Activated T-cell treated with anti-CD3 and anti-CD28 coated beads, Interleukin-2, amount 50 U/mL, for 24 hours (primary cell): ENCODE measurements around the gene SAMD1.

Experiments
- DNase-seq: peaks from one replicate; pipeline ENCODE4 v3.0.0-alpha.2; 2020
- H3K27ac Mint-ChIP-seq: 2 replicates; pipeline ENCODE4 v1.8.0; 2020; ENCODE audit warnings: mild to moderate bottlenecking, mixed read lengths
- H3K27me3 Mint-ChIP-seq: 2 replicates; pipeline ENCODE4 v1.8.0; 2020; ENCODE audit warnings: mixed read lengths
- H3K36me3 Mint-ChIP-seq: 2 replicates; pipeline ENCODE4 v1.8.0; 2020; ENCODE audit warnings: low read depth, mixed read lengths
- H3K4me1 Mint-ChIP-seq: 2 replicates; pipeline ENCODE4 v1.8.0; 2020; ENCODE audit warnings: low read depth, mixed read lengths
- H3K4me3 Mint-ChIP-seq: 2 replicates; pipeline ENCODE4 v1.8.0; 2020; ENCODE audit warnings: mild to moderate bottlenecking, moderate library complexity, mixed read lengths
- H3K9me3 Mint-ChIP-seq: 2 replicates; pipeline ENCODE4 v1.8.0; 2020; ENCODE audit warnings: mixed read lengths

The SAMD1 gene

DNA sequence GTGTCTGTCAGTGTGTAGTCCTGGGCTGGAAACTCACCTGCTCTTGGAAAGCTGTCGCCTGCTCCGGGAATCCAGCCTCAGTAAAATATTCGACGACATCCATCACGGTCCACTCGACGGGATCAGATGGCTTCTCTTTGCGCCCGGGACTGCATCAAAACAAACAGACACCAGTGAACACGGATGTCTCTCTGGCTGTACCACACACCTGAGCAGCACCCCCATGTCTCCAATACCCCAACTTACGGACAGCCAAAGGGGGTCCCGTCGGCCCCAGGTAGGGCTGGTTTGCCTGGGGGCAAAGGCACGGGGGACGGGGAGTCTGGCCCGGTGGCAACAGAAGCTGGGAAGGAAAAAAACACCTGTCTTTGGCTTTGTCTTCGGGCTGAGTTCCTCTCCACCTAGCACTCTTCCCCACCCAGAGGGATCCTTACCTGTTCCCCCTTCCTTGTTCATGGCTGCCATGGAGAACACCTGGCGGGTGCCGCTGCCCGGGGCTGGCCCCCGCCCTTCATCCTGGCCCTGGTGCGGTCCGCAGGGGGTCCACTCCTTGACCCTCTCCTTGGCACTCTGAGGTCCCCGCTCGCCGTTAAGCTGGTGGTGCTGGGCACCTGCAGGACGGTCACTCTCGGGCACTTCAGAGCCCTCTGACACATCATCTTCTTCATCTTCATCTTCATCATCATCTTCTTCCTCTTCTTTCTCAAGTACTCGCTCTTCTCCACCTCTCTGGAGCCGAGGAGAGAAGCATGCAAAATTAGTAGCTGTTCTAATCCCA is 1.7 kb downstream of the SAMD1 start:
- peak overlapping the region; percentile 76 for H3K27ac Mint-ChIP-seq
- H3K36me3 Mint-ChIP-seq = peaks cover 48% of the 10 kb centered on the region
- H3K27me3 Mint-ChIP-seq = no peaks in the 10 kb centered on the region
- H3K4me3 Mint-ChIP-seq = peak overlapping the region; percentile 77
- H3K9me3 Mint-ChIP-seq = peaks cover 9% of the 10 kb centered on the region
- no peak for DNase-seq
- H3K4me1 Mint-ChIP-seq = peaks cover 26% of the 10 kb centered on the region

DNA sequence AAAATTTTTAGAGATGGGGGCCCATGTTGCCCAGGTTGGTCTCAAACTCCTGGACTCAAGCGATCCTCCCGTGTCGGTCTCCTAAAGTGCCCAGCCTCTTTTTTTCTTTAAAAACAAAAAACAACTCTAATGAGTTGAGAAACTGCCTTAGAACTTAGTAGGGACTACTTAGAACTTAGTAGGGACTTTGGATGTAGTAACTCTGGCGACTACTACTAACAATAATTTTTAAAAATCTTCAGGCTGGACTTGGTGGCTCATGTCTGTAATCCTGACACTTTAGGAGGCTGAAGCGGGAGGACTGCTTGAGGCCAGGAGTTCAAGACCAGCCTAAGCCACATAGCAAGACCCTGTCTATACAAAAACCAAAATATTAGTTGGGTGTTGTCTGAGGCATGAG is 4.5 kb downstream of the SAMD1 start:
- Mint-ChIP-seq H3K27ac (peak overlapping the region; percentile 14), H3K4me3 (no peak overlapping the region), H3K4me1 (peaks cover 25% of the 10 kb centered on the region), H3K27me3 (no peaks in the 10 kb centered on the region), H3K9me3 (no peaks in the 10 kb centered on the region), H3K36me3 (peaks cover 36% of the 10 kb centered on the region)
- no peak for DNase-seq

DNA sequence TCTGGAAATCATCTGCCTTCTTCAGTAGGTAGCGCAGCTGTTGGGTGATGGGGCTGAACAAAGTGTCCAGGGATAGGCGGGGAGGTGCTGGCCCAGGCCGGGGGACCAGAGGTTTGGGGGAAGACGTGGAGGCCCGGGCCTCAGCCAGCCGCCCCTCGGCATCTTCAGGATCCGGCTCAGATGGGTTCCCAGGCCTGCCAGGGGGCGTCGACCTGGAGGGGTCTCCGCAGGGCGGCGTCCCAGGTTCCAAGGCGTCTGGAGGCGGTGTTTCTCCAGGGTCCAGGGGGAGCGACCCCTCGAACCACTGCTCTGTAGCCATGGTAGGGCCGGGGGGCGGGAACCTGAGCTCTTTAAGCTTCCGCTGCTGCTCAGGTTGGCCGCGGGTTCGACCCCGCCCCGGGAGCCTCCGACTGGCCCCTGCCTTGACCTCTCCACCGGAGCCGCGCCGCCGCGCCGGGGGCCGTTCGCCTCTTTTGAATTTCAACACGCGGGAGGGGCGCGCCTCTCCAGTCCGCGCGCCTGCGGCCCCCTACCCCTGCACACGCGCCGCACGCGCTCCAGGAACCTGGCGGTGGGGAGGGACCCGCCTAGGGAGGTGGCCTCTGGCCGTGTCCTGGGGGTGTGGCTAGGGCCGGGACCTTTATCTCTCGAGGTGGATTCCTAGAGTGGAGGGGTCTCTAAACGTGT is 5.1 kb downstream of the SAMD1 start, which contains the start of gene C19orf67:
TSS of gene C19orf67 (minus strand) at position 475 of the 687 bp plus-strand sequence. CDS start at position 319, 156 bp downstream.
- Mint-ChIP-seq H3K4me3 (no peak within 1 kb of the TSS), H3K9me3 (no peaks in the 10 kb centered on the region), H3K4me1 (peaks cover 28% of the 10 kb centered on the region), H3K27ac (peak within 1 kb of the TSS; percentile 17), H3K36me3 (peaks cover 38% of the 10 kb centered on the region), H3K27me3 (no peaks in the 10 kb centered on the region)
- DNase-seq = no peak

DNA sequence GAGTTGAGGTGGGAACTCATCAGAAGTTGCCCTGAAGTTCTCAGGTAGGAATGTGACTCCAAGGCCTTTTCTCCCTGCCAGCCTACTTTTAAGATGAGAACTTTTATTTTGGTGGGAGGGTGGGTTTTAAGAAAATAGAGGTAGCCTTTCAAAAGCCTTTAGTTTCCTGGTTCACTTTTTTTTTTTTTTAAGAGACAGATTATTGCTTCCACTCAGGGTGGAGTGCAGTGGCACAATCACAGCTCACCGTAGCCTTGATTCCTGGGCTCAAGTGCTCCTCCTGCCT is 7.9 kb downstream of the SAMD1 start:
- Mint-ChIP-seq H3K4me3 (peak overlapping the region; percentile 5), H3K27me3 (no peaks in the 10 kb centered on the region), H3K27ac (no peak overlapping the region), H3K36me3 (peaks cover 19% of the 10 kb centered on the region), H3K4me1 (peaks cover 19% of the 10 kb centered on the region), H3K9me3 (no peaks in the 10 kb centered on the region)
- no peak for DNase-seq

DNA sequence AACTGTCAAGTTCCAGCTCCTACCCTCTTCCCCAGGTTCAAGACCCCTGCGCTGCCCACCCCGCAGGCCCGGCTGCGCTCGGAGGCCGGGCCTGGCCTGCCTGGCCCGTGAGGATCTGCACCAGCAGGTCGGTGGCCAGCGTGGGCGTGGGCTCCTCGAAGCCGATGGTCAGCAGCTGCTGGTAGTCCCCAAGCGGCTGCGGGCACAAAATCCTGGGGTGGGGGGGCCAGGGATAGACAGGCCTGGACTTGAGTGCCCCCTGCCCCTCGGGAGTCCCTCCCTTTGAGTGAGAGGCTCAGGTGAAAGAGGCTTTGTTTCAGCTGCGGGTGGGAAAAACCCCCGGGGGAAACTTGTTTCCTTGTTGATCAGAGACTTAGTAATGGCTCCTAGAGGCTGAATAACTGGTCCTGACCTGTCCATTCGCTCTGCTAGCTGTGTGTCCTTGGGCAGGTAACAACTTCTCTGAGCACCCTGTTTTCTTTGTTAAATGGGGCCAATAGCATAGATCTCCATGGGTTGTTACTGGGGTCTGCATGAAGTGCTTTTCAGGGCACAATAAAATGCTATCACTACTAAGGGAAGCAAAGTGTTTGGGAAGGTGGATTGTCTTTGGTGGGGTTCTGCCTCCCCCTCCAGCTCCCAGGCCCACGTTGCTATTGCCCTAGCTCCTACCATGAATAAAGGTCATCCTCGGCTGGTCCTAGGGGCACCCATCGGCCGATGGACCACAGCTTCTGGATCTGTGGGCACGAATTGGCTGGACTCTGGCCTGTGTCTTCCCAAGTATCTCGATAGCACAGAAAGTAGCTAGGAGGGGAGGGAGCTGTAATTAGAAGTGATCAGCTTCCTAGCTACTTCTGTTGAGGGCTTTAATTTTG is 8.5 kb downstream of the SAMD1 start:
- H3K27me3 Mint-ChIP-seq = no peaks in the 10 kb centered on the region
- H3K9me3 Mint-ChIP-seq = no peaks in the 10 kb centered on the region
- H3K4me1 Mint-ChIP-seq = peaks cover 19% of the 10 kb centered on the region
- peak overlapping the region; percentile 89 for H3K4me3 Mint-ChIP-seq
- peak overlapping the region; percentile 94 for H3K27ac Mint-ChIP-seq
- DNase-seq = no peak
- H3K36me3 Mint-ChIP-seq = peaks cover 15% of the 10 kb centered on the region

DNA sequence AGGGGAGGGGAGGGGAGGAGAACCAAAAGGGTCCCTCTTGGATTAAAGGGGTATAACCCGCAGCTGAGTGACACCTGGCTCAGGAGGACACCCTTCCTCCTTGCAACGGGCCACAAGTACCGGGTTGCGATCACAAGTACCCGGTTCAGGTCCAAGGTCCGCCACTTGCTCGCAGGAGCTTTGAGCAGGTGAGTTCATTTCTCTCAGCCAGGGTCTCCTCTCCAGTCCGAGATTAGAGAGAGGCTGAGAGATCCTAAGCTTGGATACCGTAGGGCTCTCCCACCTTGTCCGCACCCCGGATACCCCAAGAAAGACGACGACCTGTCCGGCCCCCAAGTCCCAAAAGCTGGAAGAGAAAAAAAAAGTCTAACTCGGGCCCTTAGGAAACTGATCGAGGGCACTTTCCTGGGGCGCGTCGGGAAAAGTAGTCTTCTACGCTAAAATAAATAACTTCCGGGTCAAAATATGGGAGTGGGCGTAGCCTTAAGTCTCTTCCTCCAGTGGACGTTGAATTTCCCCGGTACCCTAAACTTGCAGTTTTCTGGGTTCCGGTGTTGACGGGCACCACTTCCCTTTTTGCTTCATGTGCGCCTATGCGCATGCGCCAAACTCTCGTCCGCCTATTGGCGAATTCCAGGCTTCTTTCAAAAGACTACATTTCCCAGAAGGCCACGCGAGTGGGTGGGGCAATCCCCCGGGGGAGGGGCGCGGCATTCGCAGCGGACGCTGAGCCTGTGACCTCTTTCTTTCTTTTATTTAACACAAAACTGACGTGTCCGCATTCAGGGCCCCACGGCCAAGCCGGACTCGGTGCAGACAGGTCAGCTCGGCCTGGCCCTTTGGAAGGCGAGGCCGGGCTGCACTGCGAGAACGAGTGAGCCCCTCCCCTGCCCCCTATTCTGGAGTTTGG is 9.4 kb downstream of the SAMD1 start:
- H3K36me3 Mint-ChIP-seq = peaks cover 6% of the 10 kb centered on the region
- H3K27ac Mint-ChIP-seq = peak overlapping the region; percentile 94
- peak; percentile 99 for DNase-seq
- no peaks in the 10 kb centered on the region for H3K27me3 Mint-ChIP-seq
- no peaks in the 10 kb centered on the region for H3K9me3 Mint-ChIP-seq
- H3K4me3 Mint-ChIP-seq = peak overlapping the region; percentile 89
- peaks cover 19% of the 10 kb centered on the region for H3K4me1 Mint-ChIP-seq

DNA sequence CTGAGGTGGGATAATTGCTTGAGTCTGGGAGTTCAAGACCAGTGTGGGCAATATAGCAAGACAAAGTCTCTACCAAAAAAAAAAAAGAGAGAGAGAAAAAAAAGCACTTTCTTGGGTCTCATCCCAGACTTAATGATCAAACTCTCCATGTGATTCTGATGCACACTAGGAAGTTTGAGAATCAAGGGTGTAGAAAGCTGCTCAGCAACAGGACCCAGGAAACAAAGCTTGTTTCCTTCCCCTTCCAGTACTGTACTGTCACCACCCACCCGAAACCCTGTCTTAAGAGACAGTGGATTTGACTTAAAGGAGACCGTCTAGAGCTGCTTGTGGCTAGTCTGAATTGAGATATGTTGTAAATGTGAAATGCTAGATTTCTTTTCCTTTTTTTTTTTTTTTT is 12.1 kb downstream of the SAMD1 start:
- Mint-ChIP-seq H3K27ac (no peak overlapping the region), H3K27me3 (no peaks in the 10 kb centered on the region), H3K36me3 (peaks cover 7% of the 10 kb centered on the region), H3K4me3 (no peak overlapping the region), H3K9me3 (no peaks in the 10 kb centered on the region), H3K4me1 (peaks cover 34% of the 10 kb centered on the region)
- DNase-seq = no peak

DNA sequence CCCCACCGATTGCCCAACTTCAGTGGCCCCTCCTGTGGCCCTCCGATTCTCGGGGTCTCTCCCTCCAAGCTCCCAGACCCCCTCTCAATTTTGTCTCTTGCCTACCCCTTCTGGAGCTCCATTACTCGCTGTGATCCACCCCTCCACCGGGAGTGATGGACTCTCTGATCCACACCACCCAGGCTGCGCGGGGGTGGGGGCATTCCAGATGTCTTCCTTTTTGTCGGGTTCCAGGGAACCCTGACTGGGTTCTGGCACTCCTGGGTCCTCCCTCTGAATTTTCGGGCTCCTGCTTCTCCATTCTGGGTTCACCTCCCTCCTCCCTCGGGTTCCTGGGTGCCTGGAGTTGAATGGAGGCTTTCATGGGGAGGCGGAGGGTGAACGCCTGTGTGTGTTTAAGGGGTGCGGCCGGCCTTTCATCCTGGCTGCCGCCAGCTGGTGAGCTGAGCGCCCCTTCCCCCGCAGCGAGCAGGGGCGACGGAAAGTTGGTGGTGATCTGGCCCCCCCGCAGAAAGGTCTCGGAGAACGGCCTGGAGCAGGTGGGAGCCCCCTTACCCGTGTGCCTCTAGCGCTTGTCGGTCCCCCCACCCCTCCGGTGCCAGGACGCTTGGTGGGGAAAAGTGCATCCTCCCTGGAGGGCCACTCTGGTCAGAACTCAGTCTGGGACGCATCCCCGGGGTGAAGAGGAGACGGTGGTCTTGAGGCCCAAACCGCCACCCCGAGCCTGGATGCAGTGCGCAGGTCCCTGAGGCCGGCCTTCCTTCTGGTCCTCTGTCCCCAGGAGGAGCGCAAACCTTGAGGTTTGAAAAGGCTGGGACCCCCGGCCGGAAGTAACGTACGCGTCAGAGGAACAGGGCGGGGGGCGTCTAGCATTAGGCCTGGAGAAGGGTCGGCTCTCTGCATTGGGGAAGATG is 16.4 kb downstream of the SAMD1 start:
- DNase-seq = peak; percentile 46

DNA sequence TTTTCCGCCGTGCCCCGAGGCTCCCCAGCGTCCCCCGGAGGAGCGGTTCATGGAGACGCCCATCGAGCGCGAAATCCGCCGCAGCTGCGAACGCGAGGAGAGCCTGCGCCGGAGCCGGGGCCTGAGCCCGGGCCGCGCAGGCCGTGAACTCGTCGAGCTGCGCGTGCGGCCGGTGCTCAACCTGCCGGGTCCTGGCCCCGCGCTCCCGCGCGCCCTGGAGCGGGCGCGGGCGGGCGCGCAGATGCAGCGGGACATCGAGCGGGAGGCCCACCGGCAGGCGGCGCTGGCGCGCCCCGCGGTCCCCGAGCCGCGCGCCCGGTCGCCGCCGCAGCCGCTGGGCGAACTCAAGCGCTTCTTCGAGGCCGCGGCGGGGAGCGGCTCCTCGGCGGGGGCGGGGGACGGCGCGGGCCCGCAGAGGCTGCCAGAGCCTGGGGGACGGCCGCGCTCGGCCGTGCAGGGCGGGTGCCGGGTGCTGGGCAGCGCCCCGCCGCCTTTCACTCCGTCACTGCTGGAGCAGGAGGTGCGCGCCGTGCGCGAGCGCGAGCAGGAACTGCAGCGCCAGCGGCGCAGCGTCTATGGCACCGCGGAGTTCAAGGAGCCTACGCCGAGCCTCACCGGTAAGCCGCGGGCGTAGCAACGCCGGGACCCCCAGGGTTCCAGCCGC is 17.2 kb downstream of the SAMD1 start:
- H3K4me3 Mint-ChIP-seq = peak overlapping the region; percentile 84
- H3K27me3 Mint-ChIP-seq = peaks cover 3% of the 10 kb centered on the region

More for the DNA sequence above, 16.4 kb downstream of the SAMD1 start:
- no peaks in the 10 kb centered on the region for H3K9me3 Mint-ChIP-seq
- peak overlapping the region; percentile 84 for H3K4me3 Mint-ChIP-seq
- H3K36me3 Mint-ChIP-seq = peaks cover 4% of the 10 kb centered on the region
- H3K27me3 Mint-ChIP-seq = peaks cover 3% of the 10 kb centered on the region
- peak overlapping the region; percentile 47 for H3K27ac Mint-ChIP-seq
- H3K4me1 Mint-ChIP-seq = peaks cover 26% of the 10 kb centered on the region

DNA sequence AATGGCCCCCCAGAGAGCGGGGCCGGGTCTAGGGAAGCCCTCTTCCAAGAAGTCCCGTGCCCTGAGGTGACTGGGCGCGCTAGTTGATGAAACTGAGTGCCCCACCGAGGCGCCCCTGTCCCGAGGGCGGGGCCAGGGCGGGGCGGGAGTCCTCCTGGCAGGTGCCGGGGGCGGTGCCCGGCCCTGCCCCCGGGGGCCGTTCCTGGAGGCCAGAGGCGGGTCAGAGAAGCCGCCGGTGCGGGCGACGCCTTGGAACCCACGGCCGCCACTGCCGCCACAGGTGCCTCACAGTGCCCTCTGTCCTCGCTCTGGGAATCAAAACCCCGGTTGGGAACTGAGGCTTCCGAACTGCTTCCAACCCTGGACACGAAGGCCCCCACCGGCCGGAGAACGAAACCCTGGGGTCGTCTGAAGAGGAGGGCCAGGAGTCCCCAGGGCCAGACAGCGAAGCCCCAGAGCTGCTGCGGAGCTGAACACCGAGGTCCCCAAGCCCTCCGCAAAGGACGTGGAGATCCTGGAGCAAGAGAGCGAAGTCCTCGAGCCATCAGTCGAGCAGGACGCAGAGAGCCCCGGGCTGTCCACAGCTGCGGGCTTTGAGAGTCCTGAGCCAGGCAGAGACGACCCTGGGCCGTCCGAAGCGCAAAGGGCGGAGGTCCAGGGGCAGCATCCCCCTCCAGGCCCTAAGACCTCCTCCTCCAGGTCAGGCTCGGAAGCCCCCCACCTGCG is 17.9 kb downstream of the SAMD1 start, which contains the start of gene MISP3:
TSS of gene MISP3 (plus strand) at position 252 of the 726 bp plus-strand sequence. CDS start 524 bp downstream, outside the sequence.
- Mint-ChIP-seq H3K4me1 (peaks cover 26% of the 10 kb centered on the region), H3K9me3 (no peaks in the 10 kb centered on the region), H3K27me3 (peaks cover 3% of the 10 kb centered on the region), H3K36me3 (peaks cover 4% of the 10 kb centered on the region), H3K4me3 (peak within 1 kb of the TSS; percentile 84), H3K27ac (no peak within 1 kb of the TSS)
- DNase-seq = peak; percentile 67

More for the DNA sequence above, 17.2 kb downstream of the SAMD1 start:
- peaks cover 4% of the 10 kb centered on the region for H3K36me3 Mint-ChIP-seq
- DNase-seq = peak; percentile 88
- no peak overlapping the region for H3K27ac Mint-ChIP-seq
- no peaks in the 10 kb centered on the region for H3K9me3 Mint-ChIP-seq
- H3K4me1 Mint-ChIP-seq = peaks cover 26% of the 10 kb centered on the region

DNA sequence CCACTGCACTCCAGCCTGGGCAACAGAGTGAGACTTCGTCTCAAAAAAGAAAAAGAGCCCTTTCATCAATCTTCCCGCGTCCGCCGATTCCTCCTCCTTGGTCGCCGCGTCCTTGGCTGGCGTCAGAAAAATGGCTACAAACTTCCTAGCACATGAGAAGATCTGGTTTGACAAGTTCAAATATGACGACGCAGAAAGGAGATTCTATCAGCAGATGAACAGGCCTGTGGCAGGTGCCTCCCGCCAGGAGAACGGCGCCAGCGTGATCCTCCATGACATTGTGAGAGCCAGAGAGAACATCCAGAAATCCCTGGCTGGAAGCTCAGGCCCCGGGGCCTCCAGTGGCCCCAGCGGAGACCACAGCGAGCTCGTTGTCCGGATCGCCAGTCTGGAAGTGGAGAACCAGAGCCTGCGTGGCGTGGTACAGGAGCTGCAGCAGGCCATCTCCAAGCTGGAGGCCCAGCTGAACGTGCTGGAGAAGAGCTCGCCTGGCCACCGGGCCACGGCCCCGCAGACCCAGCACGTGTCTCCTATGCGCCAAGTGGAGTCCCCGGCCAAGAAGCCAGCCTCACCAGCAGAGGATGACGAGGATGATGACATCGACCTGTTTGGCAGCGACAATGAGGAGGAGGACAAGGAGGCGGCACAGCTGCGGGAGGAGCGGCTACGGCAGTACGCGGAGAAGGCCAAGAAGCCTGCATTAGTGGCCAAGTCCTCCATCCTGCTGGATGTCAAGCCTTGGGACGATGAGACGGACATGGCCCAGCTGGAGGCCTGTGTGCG is 20.1 kb downstream of the SAMD1 start:
- H3K27me3 Mint-ChIP-seq = peaks cover 3% of the 10 kb centered on the region
- peaks cover 26% of the 10 kb centered on the region for H3K4me1 Mint-ChIP-seq
- H3K36me3 Mint-ChIP-seq = peaks cover 4% of the 10 kb centered on the region
- H3K9me3 Mint-ChIP-seq = no peaks in the 10 kb centered on the region
- DNase-seq = no peak
- H3K4me3 Mint-ChIP-seq = no peak overlapping the region
- H3K27ac Mint-ChIP-seq = no peak overlapping the region
